H1 (cell line): ENCODE results near the gene OR2H2. TPM values are rescaled to one million over a fixed set of nuclear protein-coding genes. Genes with fewer than 3 reads are reported as not detected.

Experiments used
- CEBPB ChIP-seq: IDR thresholded peaks from 2 replicates; pipeline ENCODE4 v1.6.1; 2012; ENCODE audit warnings: low read depth, low read length
- SIN3A ChIP-seq, 2 experiments: IDR thresholded peaks in 1 of 2; conservative IDR thresholded peaks in 1 of 2; 2 replicates each; pipeline ENCODE4 v1.6.1; 2011 to 2012; ENCODE audit warnings: low read length in 2 of 2, improper control_type of control experiment in 1 of 2, low read depth in 1 of 2, mild to moderate bottlenecking in 1 of 2
- SIRT6 ChIP-seq: IDR thresholded peaks from one replicate; pipeline ENCODE4 v1.7.1; 2012; ENCODE audit warnings: low read length, inconsistent platforms
- polyA plus RNA-seq, 7 experiments: library from polyadenylated mRNA; depleted of rRNA in 3 of 7; stranded (reverse) in 5 of 7; unstranded in 2 of 7; fragments of >200 nt in 5 of 7; fragments of 200-250 nt in 2 of 7; gene quantifications; 1 replicate in 5 of 7; 2 replicates in 1 of 7; 4 replicates in 1 of 7; pipeline versions ENCODE4 v1.2.1 to v1.2.3, GENCODE V29; 2011 to 2013; ENCODE audit warnings: missing spikeins in 2 of 7, mixed read lengths in 2 of 7
- total RNA-seq: library from RNA; stranded (reverse); fragmentation: NEBNext Ultra II Directional; extraction: Animal tissue kit (Norgen Biotek cat#: 25700); gene quantifications from 2 replicates; pipeline ENCODE4 v1.2.1, GENCODE V29; 2021

The OR2H2 gene
- total and polyA plus RNA-seq, 2 of the 8 experiments (the other 6 are each of a cell fraction or from before 2014, with no cell fraction given) = not detected

- TF ChIP-seq SIN3A (conservative IDR thresholded peaks at IDR 0.05 in 1 of 2, IDR thresholded peaks at IDR 0.05 in 1 of 2; ENCODE audit: low read depth in 1 of 2, low read length in 2 of 2) (no peak), CEBPB (no peak), SIRT6 (no peak)
Measured at GRCh38 chr6:29584821-29585220, at the start of gene OR2H2 (continued).
